Transverse colon (tissue), 3 donors: ENCODE measurements around the gene CDK17.

Source experiments
- CTCF ChIP-seq, 5 experiments: fragments of 200-600 bp in 3 of 5; fragments of 450-650 bp in 2 of 5; sonication (generic) in 3 of 5; IDR thresholded peaks; 1 replicate in 2 of 5; 2 replicates in 3 of 5; pipeline ENCODE4 v1.5.1; 2016 to 2017; ENCODE audit warnings: antibody characterized with exemption in 5 of 5, inconsistent platforms in 3 of 5, mild to moderate bottlenecking in 2 of 5, moderate library complexity in 1 of 5
- POLR2A ChIP-seq: fragments of 450-650 bp; IDR thresholded peaks from one replicate; pipeline ENCODE4 v1.6.1; 2016; ENCODE audit warnings: antibody characterized with exemption, mild to moderate bottlenecking, moderate library complexity

GRCh38 chr12:96354326-96354725 is 45.9 kb downstream of the CDK17 start:
- TF ChIP-seq POLR2A = no peak
- TF ChIP-seq CTCF (IDR thresholded peaks at IDR 0.05) = no peak
